GM21717 (cell line): Measurements from ENCODE around the gene ZNRF3.

ENCODE experiments used
- ATAC-seq: cut with Tn5 transposase; IDR thresholded peaks from one replicate; pipeline ENCODE4 v1.9.1; 2021; ENCODE audit warnings: mild to moderate bottlenecking, moderate library complexity; ENCODE audit not compliant: unreplicated experiment

The ZNRF3 gene

DNA sequence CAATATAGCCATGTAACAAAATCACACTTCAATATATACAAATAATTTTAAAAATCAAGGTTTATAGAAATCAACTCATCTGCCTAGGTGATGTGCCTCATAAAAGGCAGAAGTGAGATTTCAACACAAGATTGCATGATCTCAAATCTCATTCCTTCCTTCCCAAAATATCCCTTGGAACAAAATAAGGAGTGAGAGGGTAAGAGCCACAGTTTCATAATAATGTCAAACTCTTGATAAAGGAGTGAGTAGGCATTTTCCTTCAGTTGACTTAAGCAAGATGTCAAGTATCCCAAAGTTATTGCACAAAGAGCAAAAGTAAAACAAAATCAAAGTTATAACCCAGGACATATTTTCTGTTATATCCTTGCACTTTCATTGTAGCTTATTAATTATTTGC is 97.0 kb downstream of the ZNRF3 start:
- no peak for ATAC-seq

DNA sequence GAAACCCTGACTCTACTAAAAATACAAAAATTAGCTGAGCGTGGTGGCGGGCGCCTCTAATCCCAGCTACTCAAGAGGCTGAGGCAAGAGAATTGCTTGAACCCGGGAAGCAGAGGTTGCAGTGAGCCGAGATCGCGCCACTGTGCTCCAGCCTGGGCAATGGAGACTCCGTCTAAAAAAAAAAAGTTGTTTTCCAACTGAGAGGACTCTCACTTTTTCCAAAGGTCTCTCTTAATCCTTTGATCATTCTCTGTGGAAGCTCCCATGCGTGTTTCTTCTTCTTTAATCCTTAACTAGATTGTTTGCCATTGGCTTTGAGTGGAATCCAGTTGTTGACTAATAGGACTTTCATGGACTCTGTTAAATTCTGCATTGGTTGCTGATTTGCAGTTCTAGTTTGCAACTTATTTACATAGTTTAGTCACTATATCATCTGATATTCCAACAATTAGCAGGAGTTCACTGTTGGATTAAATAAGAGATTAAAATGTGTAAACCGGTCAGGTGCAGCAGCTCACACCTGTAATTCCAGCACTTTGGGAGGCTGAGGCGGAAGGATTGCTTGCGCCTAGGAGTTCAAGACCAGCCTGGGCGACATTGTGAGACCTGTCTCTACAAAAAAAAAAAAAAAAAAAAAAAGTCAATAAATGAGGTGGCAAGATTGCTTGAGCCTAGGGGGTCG is 98.6 kb downstream of the ZNRF3 start:
- no peak for ATAC-seq

DNA sequence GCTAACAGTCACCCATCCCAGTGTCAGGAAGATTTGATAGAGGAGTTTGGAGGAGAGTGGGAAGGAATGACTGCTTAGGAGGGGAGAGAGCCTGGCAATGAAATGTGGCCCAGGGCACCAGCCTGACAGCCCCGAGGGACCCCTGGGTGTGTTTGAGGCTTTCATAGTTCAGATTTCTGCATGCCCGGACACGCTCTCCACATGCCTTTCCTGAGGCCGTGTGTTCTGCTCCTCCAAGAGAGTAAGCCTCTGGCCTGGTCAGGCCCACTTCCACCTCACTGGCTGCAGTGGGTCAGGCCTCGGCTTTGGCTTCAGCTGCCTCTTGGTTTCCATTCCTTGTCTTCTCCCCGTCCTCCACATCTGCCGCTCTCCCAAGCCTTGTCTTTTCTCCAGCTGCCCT is 99.8 kb downstream of the ZNRF3 start:
- ATAC-seq = no peak

DNA sequence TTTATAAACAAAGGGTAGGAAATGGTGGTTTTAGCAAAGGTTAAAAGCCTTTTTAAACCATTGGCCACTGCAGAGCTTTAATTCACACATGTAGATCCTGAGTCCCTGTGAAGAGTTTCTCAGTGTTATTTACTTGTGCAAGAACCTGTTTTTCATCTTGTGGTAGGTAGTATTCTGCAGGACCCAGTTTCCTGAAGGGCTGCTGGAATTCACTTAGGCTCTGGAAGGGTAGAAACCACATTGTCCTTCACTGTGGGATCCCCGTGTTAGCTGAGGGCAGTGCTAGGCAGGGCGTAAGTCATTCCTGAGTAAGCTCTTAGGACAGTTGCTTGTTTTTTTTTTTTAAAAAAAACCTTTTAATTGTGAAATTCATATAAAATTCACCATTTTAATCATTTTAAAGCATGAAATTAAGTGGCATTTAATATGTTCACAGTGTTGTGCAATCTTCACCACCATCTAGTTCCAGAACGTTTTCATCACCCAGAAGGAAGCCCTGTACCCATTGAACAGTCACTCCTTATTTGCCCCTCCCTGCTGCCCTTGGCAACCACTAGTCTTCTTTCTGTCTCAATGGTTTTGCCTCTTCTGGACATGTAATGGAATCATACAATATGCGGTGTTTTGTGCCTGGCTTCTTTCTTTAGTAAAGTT is 100.5 kb downstream of the ZNRF3 start:
- ATAC-seq = no peak

DNA sequence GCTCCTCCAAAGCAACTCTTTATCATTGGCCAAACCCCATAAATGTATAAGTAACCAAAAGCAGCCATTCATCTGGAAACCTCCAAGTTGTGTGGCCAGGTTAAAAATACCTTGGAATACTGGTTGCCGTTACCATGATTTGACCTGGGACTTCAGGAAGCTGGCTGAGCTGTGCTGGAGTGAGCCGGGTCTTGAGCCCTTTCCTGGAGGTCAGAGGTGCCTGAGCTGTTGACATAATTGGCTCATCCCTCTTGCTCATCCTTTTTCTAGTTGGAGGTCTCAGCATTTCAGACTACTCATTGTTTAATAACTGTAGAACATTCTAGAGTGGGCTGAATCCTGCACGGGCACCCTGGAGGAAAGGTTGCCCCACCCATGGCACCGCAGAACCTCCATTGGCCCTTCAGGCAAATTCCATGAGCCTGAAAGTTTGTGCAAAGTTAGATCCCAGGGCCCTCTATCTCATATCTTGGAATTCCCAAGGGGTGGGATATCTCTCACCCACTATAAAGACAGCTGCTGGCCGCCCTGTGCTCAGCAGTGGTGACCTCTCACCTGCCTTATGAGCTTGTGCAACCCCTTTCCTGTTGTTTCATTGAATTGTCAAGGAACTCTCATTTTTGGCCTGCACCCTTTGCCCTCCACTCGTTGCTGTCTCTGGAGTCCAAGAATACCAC is 101.2 kb downstream of the ZNRF3 start:
- ATAC-seq = no peak

DNA sequence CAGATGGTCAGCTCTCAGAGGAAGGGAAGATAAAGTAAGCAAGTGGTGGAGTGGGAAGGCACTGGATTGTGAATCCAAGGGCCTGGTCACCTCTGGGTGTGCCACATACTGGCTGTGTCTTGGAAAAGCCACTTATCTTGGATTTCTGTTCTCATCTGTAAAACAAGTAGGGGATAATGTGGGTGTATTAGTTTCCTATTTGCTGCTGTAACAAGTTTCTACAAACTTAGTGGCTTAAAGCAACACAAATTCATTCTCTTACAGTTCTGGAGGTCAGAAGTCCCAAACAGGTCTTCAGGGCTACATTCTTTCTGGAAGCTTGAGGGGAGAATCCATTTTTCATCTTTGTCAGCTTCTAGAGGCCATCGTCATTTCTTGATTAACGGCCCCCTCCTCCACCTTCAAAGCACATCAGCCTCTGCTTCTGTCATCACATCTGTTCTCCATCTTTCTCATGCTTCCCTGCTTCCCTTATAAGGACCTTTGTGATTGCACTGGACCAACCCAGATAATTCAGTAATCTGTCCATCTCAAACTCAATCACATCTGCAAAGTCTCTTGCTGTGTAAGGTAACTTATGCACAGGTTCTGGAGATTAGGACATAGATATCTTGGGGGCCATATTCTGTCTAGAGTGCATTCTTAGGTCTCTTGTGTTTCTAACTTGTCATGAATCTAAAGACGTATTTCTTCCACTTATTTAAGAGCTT is 102.4 kb downstream of the ZNRF3 start:
- no peak for ATAC-seq

DNA sequence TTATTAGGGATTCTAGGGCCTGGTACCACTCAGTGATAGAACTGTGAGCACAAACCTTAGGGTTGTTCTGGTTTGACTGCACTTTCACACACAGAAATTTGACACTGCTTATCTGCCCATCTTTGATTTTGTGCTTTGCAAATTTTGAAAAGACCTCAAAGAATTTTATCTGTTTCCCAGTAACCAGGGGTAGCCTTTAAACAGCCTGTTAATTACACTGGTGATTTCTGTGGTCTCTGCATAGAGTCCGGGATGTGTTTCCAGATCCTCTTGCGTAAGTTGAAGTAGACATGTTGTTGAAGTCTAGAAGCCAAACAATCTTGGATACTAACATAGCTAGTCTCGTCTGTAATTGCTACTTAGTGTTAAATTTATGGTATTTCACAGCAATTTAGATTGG is 103.0 kb downstream of the ZNRF3 start:
- no peak for ATAC-seq

DNA sequence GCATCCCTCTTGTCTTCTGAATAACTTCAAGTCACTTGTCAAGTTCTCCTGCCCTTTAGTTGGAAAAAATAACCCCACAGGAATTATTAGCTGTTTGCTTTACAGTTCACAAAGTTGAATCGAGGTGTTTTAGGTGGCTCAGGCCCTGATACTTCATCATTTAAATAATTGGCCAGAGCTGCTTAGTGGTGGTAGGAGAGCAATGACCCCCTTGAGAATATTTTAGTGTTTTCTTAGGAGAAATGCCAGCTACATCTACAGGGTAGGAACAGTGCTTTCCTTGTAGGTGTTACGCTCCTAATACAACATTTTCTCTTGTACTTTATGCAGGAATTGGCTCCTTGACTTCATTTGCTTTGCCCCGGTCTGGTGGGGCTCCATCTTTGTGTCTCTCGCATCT is 105.1 kb downstream of the ZNRF3 start:
- ATAC-seq = no peak

DNA sequence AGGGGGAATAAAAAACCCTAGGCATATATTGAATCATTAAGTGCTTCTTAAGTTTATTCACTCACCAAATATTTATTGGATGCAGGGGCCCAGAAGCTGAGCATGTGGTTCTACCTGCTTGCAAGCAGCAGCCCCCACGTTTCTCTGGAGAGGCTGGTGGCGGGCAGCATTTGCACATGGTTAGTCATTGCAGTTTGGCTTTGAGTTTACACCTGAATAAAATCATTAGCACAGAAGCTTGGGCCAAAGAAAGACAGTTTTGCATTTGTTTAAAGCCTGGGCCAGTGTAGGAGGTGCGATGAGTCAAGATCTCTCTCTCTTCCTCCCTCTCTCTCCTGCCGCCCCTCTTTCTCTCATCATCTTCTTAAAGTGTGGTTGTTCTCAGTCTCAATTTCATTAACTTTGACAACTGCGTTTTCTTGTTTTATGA is 105.7 kb downstream of the ZNRF3 start:
- ATAC-seq = no peak

DNA sequence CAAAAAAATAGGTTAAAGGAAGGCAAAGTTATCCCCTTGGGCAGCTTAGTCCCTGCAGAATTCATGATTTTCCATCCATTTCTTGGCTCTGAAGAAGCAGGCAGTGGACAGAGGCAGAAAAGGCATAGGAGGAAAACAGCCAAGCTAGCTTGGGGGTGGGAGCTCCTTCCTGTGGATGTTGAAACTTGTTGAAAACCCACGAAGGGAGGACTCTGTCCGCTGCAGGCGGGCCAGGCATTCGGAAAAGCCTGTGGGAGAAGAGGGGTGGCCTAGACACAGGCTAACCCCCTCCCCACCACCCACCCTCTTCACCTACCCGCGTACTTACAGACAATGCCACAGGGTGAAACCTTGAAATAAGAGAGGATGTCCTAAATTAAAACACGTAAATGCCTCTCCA is 106.1 kb downstream of the ZNRF3 start:
- ATAC-seq = no peak

DNA sequence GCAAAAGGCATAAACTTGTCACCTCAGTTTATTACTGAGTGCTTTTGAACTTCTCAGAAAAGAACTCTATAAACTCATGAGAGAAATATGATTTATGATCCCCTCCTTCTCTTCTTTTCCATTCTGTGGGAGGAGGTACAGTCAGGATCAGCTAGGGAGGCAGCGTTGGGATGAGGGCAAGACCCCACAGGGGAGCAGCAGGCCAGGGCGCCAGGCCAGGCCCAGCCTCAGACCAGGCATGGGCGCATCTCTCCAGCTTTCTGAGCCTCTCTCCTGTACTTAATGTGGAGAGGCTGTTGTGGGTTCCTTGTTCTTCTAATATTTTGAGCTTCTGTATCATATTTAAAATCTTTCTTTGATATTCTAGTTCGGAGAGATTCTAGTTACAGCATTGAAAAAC is 106.5 kb downstream of the ZNRF3 start:
- no peak for ATAC-seq

DNA sequence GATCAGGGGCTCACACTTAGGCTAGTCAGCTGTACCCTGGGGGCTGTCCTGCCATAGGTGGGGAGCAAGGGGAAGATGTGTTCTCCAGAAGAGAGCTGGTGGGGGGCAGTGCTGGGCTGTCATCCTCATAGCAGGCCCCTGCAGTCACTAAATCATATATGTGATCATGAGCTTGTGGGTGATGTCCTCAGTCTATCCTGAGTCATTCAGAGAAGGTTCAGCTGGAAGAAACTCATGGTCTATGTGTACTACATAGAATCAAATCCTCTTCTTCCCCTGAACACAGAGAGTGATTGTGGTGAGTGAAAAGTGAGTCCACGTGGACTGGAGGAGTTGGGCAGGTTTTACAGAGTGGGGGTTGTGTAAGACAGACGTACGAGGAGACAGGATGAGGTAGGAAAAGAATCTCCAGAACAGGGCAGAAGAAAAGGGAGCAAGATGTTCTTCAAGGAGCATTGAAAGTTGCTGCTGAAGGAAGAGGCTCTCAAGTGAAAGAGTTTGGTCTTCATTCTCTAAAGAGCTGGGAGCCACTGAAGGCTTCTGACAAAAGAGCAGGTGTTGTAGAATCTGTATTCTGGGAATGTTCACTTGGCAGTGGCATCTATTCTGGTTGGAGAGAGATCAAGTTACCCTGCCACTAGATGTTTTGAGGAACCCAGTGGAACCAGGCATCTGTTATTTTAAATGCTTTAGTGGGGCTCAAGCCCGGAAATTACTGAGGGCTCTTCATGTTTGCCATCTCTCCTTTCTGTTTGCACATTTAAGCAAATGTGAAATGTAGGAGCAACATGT is 109.4 kb downstream of the ZNRF3 start:
- ATAC-seq = no peak

DNA sequence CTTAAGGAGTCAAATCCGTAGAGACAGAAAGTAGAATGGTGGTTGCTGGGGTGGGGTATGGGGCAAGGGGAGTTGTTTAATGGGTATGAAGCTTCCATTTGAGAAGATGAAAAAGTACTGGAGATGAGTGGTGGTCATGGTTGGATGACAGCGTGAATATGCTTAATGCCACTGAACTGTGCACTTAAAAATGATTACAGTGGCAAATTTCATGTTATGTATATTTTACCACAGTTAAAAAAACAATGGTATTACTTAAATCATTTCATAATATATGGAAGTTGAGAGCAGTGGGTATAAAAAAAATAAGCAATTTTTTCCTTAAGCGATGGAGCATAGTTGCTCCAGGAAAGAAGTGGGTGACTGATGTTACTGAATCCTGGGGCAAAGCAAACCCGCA is 111.2 kb downstream of the ZNRF3 start:
- no peak for ATAC-seq

DNA sequence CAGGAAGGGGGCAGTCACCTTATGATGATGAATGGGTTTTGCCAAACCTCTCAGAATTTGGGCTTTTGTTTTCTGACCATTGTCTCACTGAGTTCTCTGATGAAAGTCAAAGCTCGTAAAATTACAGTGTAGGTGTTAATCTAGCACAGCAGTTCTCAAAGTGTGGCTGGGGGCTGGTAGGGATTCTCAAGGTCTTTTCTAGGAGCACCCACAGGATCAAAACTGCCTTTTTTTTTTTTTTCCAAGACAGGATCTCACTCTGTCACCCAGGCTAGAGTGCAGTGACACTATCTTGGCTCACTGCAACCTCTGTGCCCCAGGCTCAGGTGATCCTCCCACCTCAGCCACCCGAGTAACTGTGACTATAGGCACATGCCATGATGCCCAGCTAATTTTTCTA is 112.2 kb downstream of the ZNRF3 start:
- no peak for ATAC-seq

DNA sequence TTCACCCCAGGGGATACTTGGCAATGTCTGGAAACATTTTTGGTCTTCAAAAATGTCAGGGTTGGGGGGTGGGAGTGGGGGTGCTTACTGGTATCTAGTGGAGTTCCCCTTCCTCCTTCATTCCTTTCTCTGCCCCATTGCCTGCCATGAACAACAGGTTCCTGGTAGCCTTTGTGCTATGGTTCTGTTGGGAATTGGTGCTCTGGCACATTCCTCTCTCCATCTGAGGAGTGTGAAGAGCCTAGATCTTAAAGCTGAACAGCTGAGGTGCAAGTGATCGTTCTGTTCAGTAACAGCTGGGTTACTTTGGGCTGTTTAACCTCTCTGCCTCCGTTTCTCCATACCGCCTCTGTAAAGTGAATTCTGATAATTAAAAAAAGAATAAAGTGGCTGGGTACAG is 114.0 kb downstream of the ZNRF3 start:
- no peak for ATAC-seq

DNA sequence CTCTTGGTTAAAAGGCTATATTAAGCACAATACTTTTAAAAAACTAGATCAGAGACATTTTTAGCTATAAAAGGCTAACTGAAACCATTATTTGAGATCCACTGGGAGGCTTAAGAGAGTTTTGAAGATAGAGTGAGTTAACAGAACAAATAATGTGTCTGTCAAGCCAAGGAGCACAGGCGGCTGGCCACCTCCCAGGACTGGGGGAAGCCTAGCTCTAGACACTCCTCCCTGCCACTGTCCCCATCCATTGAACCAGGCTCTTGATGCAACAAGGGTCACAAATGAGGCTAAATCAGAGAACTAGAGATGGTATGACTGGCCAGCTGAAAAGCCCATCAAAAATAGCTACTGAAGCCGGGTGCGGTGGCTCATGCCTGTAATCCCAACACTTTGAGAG is 115.3 kb downstream of the ZNRF3 start:
- ATAC-seq = no peak

DNA sequence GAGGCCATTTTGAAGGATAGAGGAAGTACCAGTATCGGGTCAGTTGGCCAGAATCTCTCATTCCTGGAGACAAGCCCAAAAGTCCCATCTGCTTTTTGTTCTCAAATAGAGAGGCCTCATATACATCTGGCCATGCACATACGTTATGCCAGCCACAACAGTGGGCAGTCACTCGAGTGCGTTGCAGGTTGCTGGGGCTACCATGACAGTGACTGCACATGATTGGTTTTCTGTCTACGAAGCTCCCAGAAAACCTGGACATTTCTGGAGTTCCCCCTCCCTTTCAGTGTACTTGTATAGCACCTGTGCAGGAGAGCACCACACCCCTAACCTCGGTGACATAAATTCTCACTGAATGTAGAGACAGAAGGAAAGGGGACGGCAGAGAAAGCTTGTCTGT is 116.1 kb downstream of the ZNRF3 start:
- no peak for ATAC-seq

DNA sequence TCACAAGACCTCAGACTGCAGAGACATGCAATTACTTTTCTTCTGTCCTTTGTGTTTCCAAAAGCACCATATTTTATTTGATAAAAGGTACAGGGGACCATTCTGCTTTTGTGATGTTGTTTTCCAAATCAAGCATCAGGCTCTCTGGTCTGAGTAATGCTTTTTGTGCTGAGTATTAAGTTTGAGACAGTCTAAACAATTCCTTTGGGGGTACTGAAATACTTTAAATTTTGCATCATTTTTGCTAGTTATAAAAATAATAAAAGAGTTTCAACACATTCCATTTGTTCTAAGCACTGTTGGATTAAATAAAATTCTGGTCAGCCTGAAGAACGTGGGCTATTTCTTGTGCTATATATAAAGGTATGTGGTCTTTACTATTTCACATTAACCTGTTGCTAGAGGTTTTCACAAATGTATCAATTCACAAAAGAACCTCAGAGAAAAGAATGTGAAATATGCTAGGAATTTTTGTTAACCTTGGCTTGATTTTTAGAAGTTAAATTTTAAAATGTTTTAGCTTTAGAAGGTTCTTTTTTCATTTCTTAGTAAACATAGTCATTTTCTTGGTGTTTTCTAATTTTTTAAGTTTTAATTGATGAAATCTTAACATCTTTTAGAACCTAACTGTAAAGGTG is 116.7 kb downstream of the ZNRF3 start:
- no peak for ATAC-seq

DNA sequence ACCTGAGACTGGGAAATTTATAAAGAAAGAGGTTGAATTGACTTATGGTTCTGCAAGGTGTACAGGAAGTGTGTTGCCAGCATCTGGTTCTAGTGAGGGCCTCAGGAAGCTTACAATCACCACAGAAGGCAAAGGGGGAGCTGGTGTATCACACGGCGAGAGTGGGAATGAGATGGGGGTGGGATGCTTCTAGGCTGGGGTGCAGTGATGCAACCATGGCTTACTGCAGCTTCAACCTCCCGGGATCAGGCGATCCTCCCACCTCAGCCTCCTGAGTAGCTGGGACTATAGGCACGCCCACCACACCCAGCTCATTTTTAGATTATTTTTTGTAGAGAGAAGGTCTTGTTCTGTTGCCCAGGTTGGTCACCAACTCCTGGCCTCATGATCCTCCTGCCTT is 117.3 kb downstream of the ZNRF3 start:
- ATAC-seq = no peak

DNA sequence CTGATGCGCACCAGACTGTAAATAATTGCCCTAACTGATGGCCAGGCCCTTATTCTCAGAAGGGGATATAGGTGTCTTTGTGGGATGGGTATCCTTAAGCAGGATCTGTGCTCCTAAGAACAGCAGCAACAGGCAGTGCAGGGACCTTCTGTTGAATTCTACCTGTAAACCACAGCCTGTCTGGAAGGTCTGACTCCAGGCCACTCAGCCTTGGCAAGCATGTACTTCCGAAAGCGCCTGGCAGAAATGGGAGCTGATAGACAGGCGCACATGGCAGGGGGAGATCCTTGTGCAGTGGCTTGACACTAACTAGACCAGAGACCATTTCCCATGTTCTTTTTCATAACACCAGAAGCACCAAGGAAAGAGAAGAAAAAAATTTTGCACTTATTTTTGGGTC is 119.2 kb downstream of the ZNRF3 start:
- ATAC-seq = no peak
